ENCODE measurements around the gene MMUT.
"Not testable (repeated sequence)": the region's sequence is repeated elsewhere in the genome, so short reads cannot be mapped to it uniquely, and the experiment has no call there.

MMUT gene

DNA sequence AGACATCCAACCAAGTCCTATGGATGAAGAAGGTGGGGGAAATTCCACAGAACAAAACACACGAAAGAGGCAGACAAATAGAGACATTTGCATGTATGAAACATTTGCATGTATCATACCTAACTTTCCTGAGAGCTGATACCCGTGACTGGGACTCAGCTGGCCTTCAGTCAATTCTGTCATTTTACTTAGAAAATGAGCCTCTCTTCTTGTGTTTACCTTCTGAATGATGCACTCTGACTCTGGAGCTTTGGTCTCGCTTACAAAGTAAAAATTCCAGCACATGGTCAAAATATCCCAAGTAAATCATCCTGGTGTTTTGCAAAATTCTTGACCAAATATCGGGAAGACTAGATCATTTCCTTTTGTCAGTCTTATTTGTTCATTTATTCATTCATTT, 46.9 kb downstream of the MMUT start:
- DNase-seq: no peak

DNA sequence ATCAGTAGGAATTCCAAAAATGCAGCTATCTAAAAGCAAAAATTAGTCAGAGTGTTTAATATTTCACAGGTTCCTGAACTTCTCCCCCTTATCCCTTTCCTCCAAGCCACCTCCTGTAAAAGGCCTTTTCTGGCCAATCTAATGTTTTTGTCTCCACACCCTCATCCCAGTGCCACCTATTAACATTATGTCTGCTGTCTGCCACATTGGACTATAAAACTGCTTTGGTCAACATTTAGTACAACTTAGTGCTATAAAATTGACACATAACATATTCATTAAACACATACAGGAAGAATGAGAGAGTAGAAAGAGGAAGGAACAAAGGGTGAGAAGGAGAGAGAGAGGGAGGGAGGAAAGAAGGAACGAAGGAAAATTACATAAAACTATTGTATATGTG, 47.7 kb downstream of the MMUT start:
- no peak for DNase-seq

DNA sequence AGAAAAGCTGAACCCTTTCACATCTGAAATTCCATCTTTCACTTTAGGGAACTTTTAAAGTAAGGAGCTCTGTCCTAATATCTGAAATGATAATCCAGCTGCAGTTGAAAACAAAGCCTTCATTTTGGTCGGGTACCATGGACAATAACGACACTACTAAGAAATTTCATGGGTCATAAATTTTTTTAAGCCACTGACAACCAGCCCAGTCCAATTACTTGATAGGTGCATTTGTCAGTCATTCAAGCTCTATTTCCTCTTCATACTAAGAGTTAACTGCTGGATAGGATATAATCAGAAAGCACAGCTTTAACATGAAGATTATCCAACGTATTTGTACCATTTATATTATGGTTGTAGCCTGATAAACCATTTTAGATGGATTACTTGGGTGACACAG, 52.5 kb downstream of the MMUT start:
- no peak for DNase-seq

DNA sequence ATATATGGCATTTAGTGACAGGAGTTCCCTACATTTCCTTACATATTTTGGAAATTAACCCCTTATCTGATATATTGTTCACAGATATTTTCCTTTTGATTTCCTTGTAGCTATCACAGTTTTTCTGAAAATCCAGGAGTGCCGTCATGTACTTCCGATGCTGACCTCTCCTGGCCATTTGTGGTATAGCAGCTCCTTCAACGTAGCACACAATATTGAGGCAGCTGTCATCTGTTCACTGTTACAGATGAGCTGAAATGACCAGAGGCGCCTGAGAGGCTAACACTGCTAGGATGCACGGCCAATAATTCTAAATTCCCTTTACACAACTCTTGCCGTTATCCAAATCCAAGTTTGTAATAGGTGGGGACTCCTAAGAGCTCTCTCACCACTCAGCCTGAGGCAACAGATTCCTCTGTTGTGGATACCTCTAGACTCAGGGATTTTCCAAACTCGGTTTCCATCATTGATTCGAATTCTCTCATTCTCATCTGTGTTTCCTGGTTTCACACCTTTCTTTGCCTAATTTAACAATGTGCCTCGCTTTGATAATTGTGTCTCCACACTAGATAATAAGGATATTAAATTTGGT, 53.0 kb downstream of the MMUT start:
- peak; percentile 96 for DNase-seq

DNA sequence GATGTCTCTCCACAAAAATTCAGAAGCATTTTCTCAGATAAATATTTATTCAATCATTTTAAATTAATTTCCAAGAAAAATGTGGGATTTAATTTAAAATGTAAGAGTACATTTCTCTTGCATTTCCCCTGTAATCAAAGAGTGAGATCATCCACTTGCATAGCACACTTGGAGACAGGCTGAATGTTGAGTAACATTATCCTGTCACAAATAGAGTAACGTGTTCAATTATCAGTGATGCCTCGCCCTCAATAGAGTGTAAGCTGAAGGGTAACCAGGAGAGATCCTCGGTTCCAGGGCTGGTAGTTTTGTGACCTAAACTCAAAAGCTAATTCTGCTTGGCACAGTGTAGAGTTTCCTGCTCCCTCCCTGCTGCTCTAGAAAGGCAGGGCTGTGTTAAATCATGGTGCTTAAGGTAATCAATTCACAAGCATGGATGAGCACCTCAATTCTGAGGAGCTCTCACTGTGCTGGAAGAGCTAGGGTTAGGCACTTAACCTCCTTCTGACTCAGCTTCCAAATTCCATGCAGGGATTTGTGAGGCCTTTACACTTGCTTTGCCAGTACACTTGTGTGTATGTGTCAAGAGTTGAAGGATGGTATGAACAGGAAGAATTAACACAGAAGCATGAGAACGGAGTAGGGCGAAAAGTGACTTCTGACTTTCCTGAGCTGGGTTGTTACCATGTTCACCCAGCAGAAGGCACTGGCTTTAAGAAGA, 56.6 kb downstream of the MMUT start:
- DNase-seq: peak; percentile 67

DNA sequence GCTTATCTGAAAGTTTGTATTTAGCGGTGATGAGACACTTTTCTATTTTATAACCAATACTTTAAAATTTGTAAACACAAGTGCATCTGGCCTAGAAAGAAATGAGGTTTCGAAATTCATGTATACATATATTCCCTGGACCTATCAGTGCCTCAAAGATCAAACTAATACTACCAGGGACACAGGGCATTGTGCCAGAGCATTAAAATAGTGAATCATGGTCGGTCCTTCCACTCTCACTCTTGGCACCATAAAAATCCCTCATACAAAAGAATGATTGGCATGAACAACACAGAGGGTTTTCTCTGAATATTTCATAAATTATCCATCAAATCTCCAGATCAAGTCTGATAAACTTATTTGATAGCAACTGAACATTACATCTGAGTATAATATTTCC, 62.0 kb downstream of the MMUT start:
- DNase-seq: no peak

DNA sequence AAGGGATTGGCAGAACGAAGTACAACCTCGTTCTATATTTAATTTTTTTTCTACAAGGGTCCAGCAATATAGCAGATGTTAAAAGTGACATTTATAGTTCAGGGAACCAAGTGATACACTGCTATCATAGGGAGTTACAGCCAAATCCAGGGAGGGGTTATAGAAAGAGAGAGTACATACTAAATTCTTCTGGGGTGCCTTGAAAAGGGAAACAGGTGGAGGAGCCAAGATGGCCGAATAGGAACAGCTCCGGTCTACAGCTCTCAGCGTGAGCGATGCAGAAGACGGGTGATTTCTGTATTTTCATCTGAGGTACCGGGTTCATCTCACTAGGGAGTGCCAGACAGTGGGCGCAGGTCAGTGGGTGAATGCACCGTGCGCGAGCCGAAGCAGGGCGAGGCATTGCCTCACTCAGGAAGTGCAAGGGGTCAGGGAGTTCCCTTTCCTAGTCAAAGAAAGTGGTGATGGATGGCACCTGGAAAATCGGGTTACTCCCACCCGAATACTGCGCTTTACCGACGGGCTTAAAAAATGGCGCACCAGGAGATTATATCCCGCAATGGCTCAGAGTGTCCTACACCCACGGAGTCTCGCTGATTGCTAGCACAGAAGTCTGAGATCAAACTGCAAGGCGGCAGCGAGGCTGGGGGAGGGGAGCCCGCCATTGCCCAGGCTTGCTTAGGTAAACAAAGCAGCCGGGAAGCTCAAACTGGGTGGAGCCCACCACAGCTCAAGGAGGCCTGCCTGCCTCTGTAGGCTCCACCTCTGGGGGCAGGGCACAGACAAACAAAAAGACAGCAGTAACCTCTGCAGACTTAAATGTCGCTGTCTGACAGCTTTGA, 76.2 kb downstream of the MMUT start:
- not testable (repeated sequence) for DNase-seq

DNA sequence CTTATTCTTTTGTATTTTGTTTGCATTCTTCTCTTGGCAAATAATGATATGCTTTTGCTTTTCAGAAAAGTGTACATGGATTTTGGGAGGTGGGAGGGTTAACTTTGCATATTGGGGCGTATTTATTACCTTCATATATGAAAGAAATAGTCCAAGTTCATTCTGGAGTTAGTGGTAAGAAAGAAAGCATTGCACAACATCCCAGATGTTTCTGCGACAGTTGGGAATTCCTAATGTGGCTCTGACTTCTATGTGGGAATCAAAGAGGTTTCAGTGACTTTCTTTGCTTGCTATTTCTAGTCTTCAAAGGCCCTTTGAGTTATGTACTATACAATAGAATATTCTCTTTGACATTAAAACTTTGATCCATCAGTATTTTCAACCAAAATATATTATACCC, 78.1 kb downstream of the MMUT start:
- DNase-seq: no peak
